ENCODE measurements around the gene MVP. TPM values are rescaled to one million over a fixed set of nuclear protein-coding genes. Genes with fewer than 3 reads are reported as not detected.
"Not testable (repeated sequence)": the region's sequence is repeated elsewhere in the genome, so short reads cannot be mapped to it uniquely, and the experiment has no call there.

The MVP gene
- total RNA-seq, 1 donor from 2014 or later = 6.5 TPM

GRCh38 chr16:29779474-29779873 lies 40.8 kb upstream of the MVP start:
- no peak for DNase-seq (ENCODE audit: low spot score, unreplicated experiment)
- Mint-ChIP-seq H3K36me3 (ENCODE audit: insufficient read depth) (no peaks in the 10 kb centered on the region), H3K27me3 (no peaks in the 10 kb centered on the region), H3K4me3 (ENCODE audit: low read depth) (no peak overlapping the region), H3K4me1 (ENCODE audit: low read depth) (peaks cover 20% of the 10 kb centered on the region), H3K9me3 (ENCODE audit: low read depth) (peaks cover 3% of the 10 kb centered on the region), H3K27ac (no peak overlapping the region)
- TF ChIP-seq CTCF (IDR thresholded peaks at IDR 0.05; ENCODE audit: unreplicated experiment) = no peak

GRCh38 chr16:29783094-29783953 lies 36.9 kb upstream of the MVP start:
- H3K4me1 Mint-ChIP-seq (ENCODE audit: low read depth) = peaks cover 18% of the 10 kb centered on the region
- not testable (repeated sequence) for H3K4me3 Mint-ChIP-seq (ENCODE audit: low read depth)

DNA sequence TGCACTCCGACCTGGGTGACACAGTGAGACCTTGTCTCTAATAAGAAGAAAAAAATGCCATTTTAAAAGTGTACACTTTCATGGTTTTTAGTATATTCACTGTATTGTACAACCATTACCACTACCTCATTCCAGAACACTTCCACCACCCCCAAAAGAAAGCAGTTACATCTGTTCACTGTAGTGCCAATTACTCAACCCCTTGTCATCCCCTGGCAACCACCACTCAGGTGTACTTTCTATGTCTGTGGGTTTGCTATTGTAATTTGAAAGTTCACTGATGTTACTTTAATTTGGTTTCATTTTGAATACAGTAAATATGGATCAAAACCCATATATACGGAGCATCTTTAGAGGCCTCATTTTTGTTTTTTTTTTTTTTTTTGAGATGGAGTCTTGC lies 36.1 kb upstream of the MVP start:
- Mint-ChIP-seq H3K27me3 (no peaks in the 10 kb centered on the region), H3K4me1 (ENCODE audit: low read depth) (peaks cover 18% of the 10 kb centered on the region), H3K36me3 (ENCODE audit: insufficient read depth) (no peaks in the 10 kb centered on the region), H3K27ac (no peak overlapping the region), H3K4me3 (ENCODE audit: low read depth) (no peak overlapping the region), H3K9me3 (ENCODE audit: low read depth) (peaks cover 3% of the 10 kb centered on the region)
- TF ChIP-seq CTCF (IDR thresholded peaks at IDR 0.05; ENCODE audit: unreplicated experiment) = no peak
- DNase-seq (ENCODE audit: low spot score, unreplicated experiment) = no peak

More at GRCh38 chr16:29783094-29783953, 36.9 kb upstream of the MVP start:
- peak overlapping the region; percentile 78 for H3K27ac Mint-ChIP-seq
- not testable (repeated sequence) for H3K36me3 Mint-ChIP-seq (ENCODE audit: insufficient read depth); DNase-seq (ENCODE audit: low spot score, unreplicated experiment); H3K27me3 Mint-ChIP-seq; H3K9me3 Mint-ChIP-seq (ENCODE audit: low read depth)

- Mint-ChIP-seq H3K4me1 (ENCODE audit: low read depth) (peaks cover 20% of the 10 kb centered on the region), H3K4me3 (ENCODE audit: low read depth) (peak overlapping the region; percentile 56), H3K36me3 (ENCODE audit: insufficient read depth) (no peaks in the 10 kb centered on the region), H3K9me3 (ENCODE audit: low read depth) (peaks cover 3% of the 10 kb centered on the region), H3K27ac (peak overlapping the region; percentile 49), H3K27me3 (no peaks in the 10 kb centered on the region)
- peak; percentile 56 for DNase-seq (ENCODE audit: low spot score, unreplicated experiment)
- TF ChIP-seq CTCF (IDR thresholded peaks at IDR 0.05; ENCODE audit: unreplicated experiment) = peak; percentile 91
Observed at GRCh38 chr16:29784901-29785500, 35.3 kb upstream of the MVP start.

- not testable (repeated sequence) for H3K9me3 Mint-ChIP-seq (ENCODE audit: low read depth); H3K27ac Mint-ChIP-seq; DNase-seq (ENCODE audit: low spot score, unreplicated experiment); H3K36me3 Mint-ChIP-seq (ENCODE audit: insufficient read depth); H3K27me3 Mint-ChIP-seq; H3K4me3 Mint-ChIP-seq (ENCODE audit: low read depth)
- H3K4me1 Mint-ChIP-seq (ENCODE audit: low read depth) = peaks cover 33% of the 10 kb centered on the region
Observed at GRCh38 chr16:29787155-29787554, 33.1 kb upstream of the MVP start.

DNA sequence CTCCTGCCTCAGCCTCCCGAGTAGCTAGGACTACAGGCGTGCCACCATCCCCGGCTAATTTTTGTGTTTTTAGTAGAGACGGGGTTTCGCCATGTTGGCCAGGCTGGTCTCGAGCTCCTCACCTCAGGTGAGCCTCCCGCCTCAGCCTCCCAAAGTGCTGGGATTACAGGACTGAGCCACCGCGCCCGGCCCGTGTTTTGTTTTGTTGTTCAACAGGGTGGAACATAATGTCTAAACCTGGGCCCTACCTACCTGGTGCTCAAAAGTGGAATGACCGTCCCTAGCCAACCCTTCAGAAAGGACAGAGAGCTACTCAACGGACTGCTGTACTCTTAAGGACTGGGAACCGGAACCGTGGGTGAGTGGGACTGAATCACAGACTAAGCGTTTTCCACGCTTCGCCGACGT lies 30.5 kb upstream of the MVP start:
- TF ChIP-seq CTCF (IDR thresholded peaks at IDR 0.05; ENCODE audit: unreplicated experiment) = no peak
- Mint-ChIP-seq H3K27ac (peak overlapping the region; percentile 98), H3K36me3 (ENCODE audit: insufficient read depth) (peaks cover 4% of the 10 kb centered on the region), H3K4me1 (ENCODE audit: low read depth) (peaks cover 29% of the 10 kb centered on the region), H3K4me3 (ENCODE audit: low read depth) (peak overlapping the region; percentile 99), H3K9me3 (ENCODE audit: low read depth) (no peaks in the 10 kb centered on the region), H3K27me3 (no peaks in the 10 kb centered on the region)
- DNase-seq (ENCODE audit: low spot score, unreplicated experiment) = no peak
